DND-41 (cell line): ENCODE measurements around the gene TPRN.
A peak's percentile ranks its signal among the peaks of the same experiment; 100 is the strongest.
"Not testable (repeated sequence)": the region's sequence is repeated elsewhere in the genome, so short reads cannot be mapped to it uniquely, and the experiment has no call there.

ENCODE experiments used
- ATAC-seq: fragments of 200-7000 bp; cut with Tn5 transposase; 3 replicates; pipeline ENCODE4 v1.9.1; 2021; ENCODE audit warnings: low read depth; ENCODE audit not compliant: insufficient read depth
- DNase-seq: peaks from one replicate; pipeline ENCODE4 v3.0.0-alpha.2; 2020
- H2AFZ ChIP-seq: 2 replicates; pipeline ENCODE4 v1.6.0; 2012; ENCODE audit warnings: low read depth, low read length
- H3K27ac ChIP-seq: 2 replicates; pipeline ENCODE4 v1.5.1; 2012; ENCODE audit warnings: low read length, inconsistent platforms
- H3K27me3 ChIP-seq: fragments of 200-600 bp; sonication (generic); 2 replicates; pipeline ENCODE4 v1.6.0; 2012; ENCODE audit warnings: low read length, mild to moderate bottlenecking, inconsistent platforms; ENCODE audit not compliant: insufficient read depth, poor library complexity
- H3K36me3 ChIP-seq: 2 replicates; pipeline ENCODE4 v1.5.1; 2012; ENCODE audit warnings: low read length, inconsistent platforms; ENCODE audit not compliant: insufficient read depth
- H3K4me1 ChIP-seq: 2 replicates; pipeline ENCODE4 v1.5.1; 2012; ENCODE audit warnings: mild to moderate bottlenecking, low read length; ENCODE audit not compliant: insufficient read depth
- H3K4me2 ChIP-seq: 2 replicates; pipeline ENCODE4 v1.6.0; 2012; ENCODE audit warnings: mild to moderate bottlenecking, moderate library complexity, low read length, inconsistent platforms; ENCODE audit not compliant: insufficient read depth
- H3K4me3 ChIP-seq, 2 experiments: fragments of 200-600 bp in 1 of 2; shearing (Covaris generic) in 1 of 2; 2 replicates each; pipeline ENCODE4 v1.5.1; 2012 to 2016; ENCODE audit warnings: inconsistent platforms in 2 of 2, low read length in 2 of 2, mild to moderate bottlenecking in 2 of 2, low read depth in 1 of 2, moderate library complexity in 1 of 2
- H3K79me2 ChIP-seq: 2 replicates; pipeline ENCODE4 v1.6.0; 2012; ENCODE audit warnings: low read length, inconsistent platforms; ENCODE audit not compliant: insufficient read depth
- H3K9ac ChIP-seq: 2 replicates; pipeline ENCODE4 v1.6.0; 2012; ENCODE audit warnings: low read depth, mild to moderate bottlenecking, inconsistent platforms, low read length, moderate library complexity
- H3K9me3 ChIP-seq: 2 replicates; pipeline ENCODE4 v1.5.1; 2012; ENCODE audit warnings: low read length, moderate library complexity, mild to moderate bottlenecking, inconsistent platforms; ENCODE audit not compliant: insufficient read depth, severe bottlenecking
- H4K20me1 ChIP-seq: 2 replicates; pipeline ENCODE4 v1.6.0; 2012; ENCODE audit warnings: low read length; ENCODE audit not compliant: insufficient read depth
- EZH2 ChIP-seq: IDR thresholded peaks from 3 replicates; pipeline ENCODE4 v1.6.1; 2012; ENCODE audit warnings: borderline replicate concordance, low read depth, mild to moderate bottlenecking, moderate library complexity, low read length, inconsistent platforms; ENCODE audit not compliant: severe bottlenecking
- TF ChIP-seq, protein P1 (sequence below): IDR thresholded peaks from 2 replicates; pipeline ENCODE4 v1.5.1; 2012; ENCODE audit warnings: borderline replicate concordance, low read length, moderate library complexity, mild to moderate bottlenecking; ENCODE audit not compliant: poor library complexity, severe bottlenecking; ENCODE audit errors: extremely low read depth

TPRN gene

GRCh38 chr9:137245450-137246421 lies 45.2 kb upstream of the TPRN start:
- H3K9ac ChIP-seq = no peak overlapping the region
- no peak for ATAC-seq

GRCh38 chr9:137244486-137245449 lies 44.2 kb upstream of the TPRN start:
- DNase-seq (no peak), ATAC-seq (no peak)
- Histone ChIP-seq H3K27me3 (no peaks in the 10 kb centered on the region), H3K79me2 (peaks cover 21% of the 10 kb centered on the region), H2AFZ (no peak overlapping the region), H3K4me1 (peaks cover 25% of the 10 kb centered on the region), H3K36me3 (peaks cover 25% of the 10 kb centered on the region), H3K9me3 (no peaks in the 10 kb centered on the region), H3K27ac (no peak overlapping the region), H3K9ac (no peak overlapping the region), H4K20me1 (peaks cover 36% of the 10 kb centered on the region), H3K4me2 (no peak overlapping the region), H3K4me3 (no peak overlapping the region)
- TF ChIP-seq EZH2 = no peak
- TF ChIP-seq, protein P1, sequence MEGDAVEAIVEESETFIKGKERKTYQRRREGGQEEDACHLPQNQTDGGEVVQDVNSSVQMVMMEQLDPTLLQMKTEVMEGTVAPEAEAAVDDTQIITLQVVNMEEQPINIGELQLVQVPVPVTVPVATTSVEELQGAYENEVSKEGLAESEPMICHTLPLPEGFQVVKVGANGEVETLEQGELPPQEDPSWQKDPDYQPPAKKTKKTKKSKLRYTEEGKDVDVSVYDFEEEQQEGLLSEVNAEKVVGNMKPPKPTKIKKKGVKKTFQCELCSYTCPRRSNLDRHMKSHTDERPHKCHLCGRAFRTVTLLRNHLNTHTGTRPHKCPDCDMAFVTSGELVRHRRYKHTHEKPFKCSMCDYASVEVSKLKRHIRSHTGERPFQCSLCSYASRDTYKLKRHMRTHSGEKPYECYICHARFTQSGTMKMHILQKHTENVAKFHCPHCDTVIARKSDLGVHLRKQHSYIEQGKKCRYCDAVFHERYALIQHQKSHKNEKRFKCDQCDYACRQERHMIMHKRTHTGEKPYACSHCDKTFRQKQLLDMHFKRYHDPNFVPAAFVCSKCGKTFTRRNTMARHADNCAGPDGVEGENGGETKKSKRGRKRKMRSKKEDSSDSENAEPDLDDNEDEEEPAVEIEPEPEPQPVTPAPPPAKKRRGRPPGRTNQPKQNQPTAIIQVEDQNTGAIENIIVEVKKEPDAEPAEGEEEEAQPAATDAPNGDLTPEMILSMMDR = no peak

More at GRCh38 chr9:137245450-137246421, 45.2 kb upstream of the TPRN start:
- Histone ChIP-seq H3K4me1 (peaks cover 18% of the 10 kb centered on the region), H3K9me3 (no peaks in the 10 kb centered on the region), H3K4me3 (no peak overlapping the region), H4K20me1 (peaks cover 36% of the 10 kb centered on the region), H3K27me3 (no peaks in the 10 kb centered on the region), H2AFZ (no peak overlapping the region), H3K36me3 (peaks cover 25% of the 10 kb centered on the region), H3K4me2 (no peak overlapping the region), H3K79me2 (peaks cover 16% of the 10 kb centered on the region), H3K27ac (no peak overlapping the region)
- DNase-seq = no peak
- no peak for TF ChIP-seq EZH2
- TF ChIP-seq, protein P1 = no peak

- H3K4me2 ChIP-seq = peak overlapping the region; percentile 90; the same call in 1 of the 2 replicates
- ATAC-seq (no peak), DNase-seq (no peak)
Measured at GRCh38 chr9:137243626-137244485, 43.3 kb upstream of the TPRN start.

DNA sequence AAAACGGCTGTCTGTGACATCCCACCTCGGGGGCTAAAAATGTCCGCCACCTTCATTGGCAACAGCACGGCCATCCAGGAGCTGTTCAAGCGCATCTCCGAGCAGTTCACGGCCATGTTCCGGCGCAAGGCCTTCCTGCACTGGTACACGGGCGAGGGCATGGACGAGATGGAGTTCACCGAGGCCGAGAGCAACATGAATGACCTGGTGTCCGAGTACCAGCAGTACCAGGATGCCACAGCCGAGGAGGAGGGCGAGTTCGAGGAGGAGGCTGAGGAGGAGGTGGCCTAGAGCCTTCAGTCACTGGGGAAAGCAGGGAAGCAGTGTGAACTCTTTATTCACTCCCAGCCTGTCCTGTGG lies 42.7 kb upstream of the TPRN start:
- not testable (repeated sequence) for H3K27me3 ChIP-seq, H3K27ac ChIP-seq, H3K9me3 ChIP-seq, H3K9ac ChIP-seq, H2AFZ ChIP-seq, ATAC-seq, DNase-seq
- H3K4me3 ChIP-seq = peak overlapping the region in 1 of 2 experiments; percentile 39; a peak in 1 of 4 replicates
- peaks cover 25% of the 10 kb centered on the region for H3K36me3 ChIP-seq
- peaks cover 25% of the 10 kb centered on the region for H3K79me2 ChIP-seq
- H3K4me2 ChIP-seq = peak overlapping the region; percentile 90; the same call in 1 of the 2 replicates
- H4K20me1 ChIP-seq = peaks cover 41% of the 10 kb centered on the region
- peaks cover 40% of the 10 kb centered on the region for H3K4me1 ChIP-seq

More at GRCh38 chr9:137243626-137244485, 43.3 kb upstream of the TPRN start:
- Histone ChIP-seq H3K9ac (no peak overlapping the region), H3K79me2 (peaks cover 25% of the 10 kb centered on the region), H2AFZ (no peak overlapping the region), H3K4me1 (peaks cover 34% of the 10 kb centered on the region), H3K9me3 (no peaks in the 10 kb centered on the region), H3K27me3 (no peaks in the 10 kb centered on the region), H4K20me1 (peaks cover 38% of the 10 kb centered on the region), H3K36me3 (peaks cover 25% of the 10 kb centered on the region), H3K27ac (no peak overlapping the region), H3K4me3 (peak overlapping the region in 1 of 2 experiments; percentile 39; a peak in 1 of 4 replicates)
- TF ChIP-seq, protein P1 = no peak
- TF ChIP-seq EZH2 = no peak
